Ovary (tissue), 3 donors: ENCODE data around the gene RFESD.

ENCODE experiments used
- CTCF ChIP-seq, 3 donors: fragments of 450-650 bp in 2 of 3; fragments of 200-600 bp in 1 of 3; IDR thresholded peaks; one replicate each; pipeline versions ENCODE4 v1.5.1 to v1.8.0; 2016 to 2022; ENCODE audit warnings: antibody characterized with exemption in 3 of 3, mild to moderate bottlenecking in 1 of 3
- POLR2A ChIP-seq: fragments of 450-650 bp; IDR thresholded peaks from one replicate; pipeline ENCODE4 v1.6.1; 2017; ENCODE audit warnings: antibody characterized with exemption, mild to moderate bottlenecking, moderate library complexity
- donor health status: DM: no; HTN: no; CAD: no.

- TF ChIP-seq CTCF (IDR thresholded peaks at IDR 0.05) (no peak), POLR2A (no peak)
These were observed 33.1 kb upstream of the RFESD start for GRCh38 chr5:95613514-95613913.
